Measurements from ENCODE around the gene NKAIN4. TPM values are rescaled to one million over a fixed set of nuclear protein-coding genes. Genes with fewer than 3 reads are reported as not detected.
A peak's percentile ranks its signal among the peaks of the same experiment; 100 is the strongest.

The NKAIN4 gene
- total and polyA plus RNA-seq, 7 experiments from 2014 or later: not detected

- H3K36me3 ChIP-seq (ENCODE audit: control insufficient read depth in 2 of 3, insufficient read depth in 3 of 3, low read length in 3 of 3): peaks cover 0 to 15% (median 0%) of the 10 kb centered on the region in 3 experiments
- no peak overlapping the region for H3K4me3 ChIP-seq (ENCODE audit: low read length)
- Mint-ChIP-seq H3K9me3 (no peaks in the 10 kb centered on the region), H3K4me1 (peaks cover 22 to 35% (median 32%) of the 10 kb centered on the region in 7 donors), H3K4me3 (peak overlapping the region in 3 of 10 donors; percentile 23 to 93 (median 88)), H3K27ac (no peak overlapping the region), H3K27me3 (peaks cover 0 to 6% (median 0%) of the 10 kb centered on the region in 5 donors), H3K36me3 (peaks cover 7 to 18% (median 11%) of the 10 kb centered on the region in 5 donors)
- DNase-seq: no peak
- peaks cover 10 to 28% of the 10 kb centered on the region in 2 donors for H3K4me1 ChIP-seq (ENCODE audit: control insufficient read depth in 2 of 2, insufficient read depth in 2 of 2, low read length in 2 of 2)
- H3K9me3 ChIP-seq (ENCODE audit: control insufficient read depth in 2 of 3, low read length in 3 of 3): no peaks in the 10 kb centered on the region
- no peak overlapping the region for H3K27ac ChIP-seq (ENCODE audit: low read depth, low read length)
- intact Hi-C loops (cut with micrococcal nuclease): loop anchor here (2.0 to 10.0 kb wide), 7 partner anchors 280 to 845 kb away; partner anchors contain the start of genes UCKL1 (in 2 of the 2), GID8 (in 1 of the 2), MRGBP (in 1 of the 2) and RPS21 (in 1 of the 2)
- H3K27me3 ChIP-seq (ENCODE audit: control insufficient read depth in 2 of 2, insufficient read depth in 2 of 2, low read length in 2 of 2): no peaks in the 10 kb centered on the region
- ATAC-seq: no peak
- CTCF ChIA-PET: no interaction called here
- POLR2A ChIA-PET: no interaction called here
These were observed 36.6 kb downstream of the NKAIN4 start for GRCh38 chr20:63217706-63218105.

- H3K4me1 Mint-ChIP-seq: peaks cover 28 to 42% (median 40%) of the 10 kb centered on the region in 7 donors
- H3K9me3 Mint-ChIP-seq: no peaks in the 10 kb centered on the region
- H3K27ac Mint-ChIP-seq: peak overlapping the region; percentile 81 to 96 (median 88)
- Histone ChIP-seq H3K27ac (ENCODE audit: low read depth, low read length) (peak overlapping the region; percentile 91), H3K4me1 (ENCODE audit: control insufficient read depth in 2 of 2, insufficient read depth in 2 of 2, low read length in 2 of 2) (peaks cover 10 to 34% of the 10 kb centered on the region in 2 donors), H3K9me3 (ENCODE audit: control insufficient read depth in 2 of 3, low read length in 3 of 3) (no peaks in the 10 kb centered on the region), H3K27me3 (ENCODE audit: control insufficient read depth in 2 of 2, insufficient read depth in 2 of 2, low read length in 2 of 2) (no peaks in the 10 kb centered on the region), H3K4me3 (ENCODE audit: low read length) (peak overlapping the region; percentile 78), H3K36me3 (ENCODE audit: control insufficient read depth in 2 of 3, insufficient read depth in 3 of 3, low read length in 3 of 3) (peaks cover 0 to 23% (median under 1%) of the 10 kb centered on the region in 3 experiments)
- peaks cover 0 to 6% (median 0%) of the 10 kb centered on the region in 5 donors for H3K27me3 Mint-ChIP-seq
- CTCF ChIA-PET: no interaction called here
- no peak for DNase-seq
- peaks cover 7 to 24% (median 12%) of the 10 kb centered on the region in 5 donors for H3K36me3 Mint-ChIP-seq
- POLR2A ChIA-PET: no interaction called here
- no peak for ATAC-seq
- H3K4me3 Mint-ChIP-seq: peak overlapping the region; percentile 84 to 93 (median 89)
- intact Hi-C loops (cut with micrococcal nuclease): loop anchor here (1.0 to 10.0 kb wide), 9 partner anchors 55 to 846 kb away; partner anchors contain the start of genes ARFGAP1 (in 2 of the 2), UCKL1 (in 2 of the 2), GID8 (in 1 of the 2) and MRGBP (in 1 of the 2)
These were observed 37.3 kb downstream of the NKAIN4 start for GRCh38 chr20:63216849-63217471.

GRCh38 chr20:63216041-63216848 is 38.0 kb downstream of the NKAIN4 start, which contains the start of gene YTHDF1:
TSS of gene YTHDF1 (minus strand) at chr20:63216131. CDS start at chr20:63215892, 239 bp downstream.
- ChIA-PET CTCF (no interaction called here), POLR2A (interaction anchor here (1.0 kb wide), 1 partner anchor 682 kb away, joined by 3 read pairs; no protein-coding TSS in a partner anchor)
- DNase-seq (peak; percentile 93 to 98 (median 96)), ATAC-seq (peak; percentile 97)
- peaks cover 7 to 27% (median 15%) of the 10 kb centered on the region in 5 donors for H3K36me3 Mint-ChIP-seq
- H3K9me3 Mint-ChIP-seq: no peaks in the 10 kb centered on the region
- H3K27me3 Mint-ChIP-seq: peaks cover 0 to 6% (median 0%) of the 10 kb centered on the region in 5 donors
- peak within 1 kb of the TSS; percentile 95 for H3K27ac ChIP-seq (ENCODE audit: low read depth, low read length)
- H3K4me3 ChIP-seq (ENCODE audit: low read length): peak within 1 kb of the TSS; percentile 78
- peaks cover 34 to 49% (median 46%) of the 10 kb centered on the region in 7 donors for H3K4me1 Mint-ChIP-seq
- H3K36me3 ChIP-seq (ENCODE audit: control insufficient read depth in 2 of 3, insufficient read depth in 3 of 3, low read length in 3 of 3): peaks cover 0 to 28% (median 7%) of the 10 kb centered on the region in 3 experiments
- H3K27ac Mint-ChIP-seq: peak within 1 kb of the TSS; percentile 86 to 96 (median 91)
- no peaks in the 10 kb centered on the region for H3K9me3 ChIP-seq (ENCODE audit: control insufficient read depth in 2 of 3, low read length in 3 of 3)
- no peaks in the 10 kb centered on the region for H3K27me3 ChIP-seq (ENCODE audit: control insufficient read depth in 2 of 2, insufficient read depth in 2 of 2, low read length in 2 of 2)
- peak within 1 kb of the TSS; percentile 88 to 97 (median 92) for H3K4me3 Mint-ChIP-seq
- H3K4me1 ChIP-seq (ENCODE audit: control insufficient read depth in 2 of 2, insufficient read depth in 2 of 2, low read length in 2 of 2): peaks cover 10 to 39% of the 10 kb centered on the region in 2 donors
- intact Hi-C loops (cut with micrococcal nuclease): loop anchor here (1.0 to 10.0 kb wide), 9 partner anchors 56 to 847 kb away; partner anchors contain the start of genes ARFGAP1 (in 2 of the 2), UCKL1 (in 2 of the 2), GID8 (in 1 of the 2) and MRGBP (in 1 of the 2)

- ATAC-seq: no peak
- H3K27me3 ChIP-seq (ENCODE audit: control insufficient read depth in 2 of 2, insufficient read depth in 2 of 2, low read length in 2 of 2): no peaks in the 10 kb centered on the region
These were observed 38.9 kb downstream of the NKAIN4 start for GRCh38 chr20:63215101-63216040.

GRCh38 chr20:63214514-63214913 is 39.7 kb downstream of the NKAIN4 start:
- no peaks in the 10 kb centered on the region for H3K9me3 ChIP-seq (ENCODE audit: control insufficient read depth in 2 of 3, low read length in 3 of 3)
- ATAC-seq: no peak
- peaks cover 7 to 33% (median 15%) of the 10 kb centered on the region in 5 donors for H3K36me3 Mint-ChIP-seq
- peaks cover 10 to 42% of the 10 kb centered on the region in 2 donors for H3K4me1 ChIP-seq (ENCODE audit: control insufficient read depth in 2 of 2, insufficient read depth in 2 of 2, low read length in 2 of 2)
- no peaks in the 10 kb centered on the region for H3K27me3 Mint-ChIP-seq
- peak overlapping the region; percentile 95 for H3K27ac ChIP-seq (ENCODE audit: low read depth, low read length)
- CTCF ChIA-PET: interaction anchor here (3.2 kb wide), 1 partner anchor 9 kb away, joined by 20 read pairs; no protein-coding TSS in a partner anchor
- intact Hi-C loops (cut with micrococcal nuclease): loop anchor here in 1 of 2 donors (10.0 kb wide), 1 partner anchor 830 kb away; the partner anchor contains the start of gene RPS21
- DNase-seq: no peak
- H3K4me3 Mint-ChIP-seq: peak overlapping the region; percentile 88 to 97 (median 92)
- POLR2A ChIA-PET: interaction anchor here (0.6 to 1.2 kb wide), 3 partner anchors 16 to 1041 kb away, joined by 3 read pairs; partner anchors contain the start of gene PCMTD2
- H3K27ac Mint-ChIP-seq: peak overlapping the region; percentile 51 to 94 (median 87)
- H3K4me3 ChIP-seq (ENCODE audit: low read length): no peak overlapping the region
- H3K4me1 Mint-ChIP-seq: peaks cover 48 to 66% (median 61%) of the 10 kb centered on the region in 7 donors
- no peaks in the 10 kb centered on the region for H3K27me3 ChIP-seq (ENCODE audit: control insufficient read depth in 2 of 2, insufficient read depth in 2 of 2, low read length in 2 of 2)
- peaks cover 0 to 45% (median 10%) of the 10 kb centered on the region in 3 experiments for H3K36me3 ChIP-seq (ENCODE audit: control insufficient read depth in 2 of 3, insufficient read depth in 3 of 3, low read length in 3 of 3)
- no peaks in the 10 kb centered on the region for H3K9me3 Mint-ChIP-seq

More at GRCh38 chr20:63215101-63216040, 38.9 kb downstream of the NKAIN4 start:
- Histone ChIP-seq H3K4me1 (ENCODE audit: control insufficient read depth in 2 of 2, insufficient read depth in 2 of 2, low read length in 2 of 2) (peaks cover 10 to 42% of the 10 kb centered on the region in 2 donors), H3K27ac (ENCODE audit: low read depth, low read length) (peak overlapping the region; percentile 95), H3K4me3 (ENCODE audit: low read length) (peak overlapping the region; percentile 62), H3K36me3 (ENCODE audit: control insufficient read depth in 2 of 3, insufficient read depth in 3 of 3, low read length in 3 of 3) (peaks cover 0 to 37% (median 10%) of the 10 kb centered on the region in 3 experiments), H3K9me3 (ENCODE audit: control insufficient read depth in 2 of 3, low read length in 3 of 3) (no peaks in the 10 kb centered on the region)
- DNase-seq: peak in 2 of 9 donors; percentile 13 to 45
- Mint-ChIP-seq H3K36me3 (peaks cover 7 to 31% (median 15%) of the 10 kb centered on the region in 5 donors), H3K4me1 (peaks cover 43 to 58% (median 54%) of the 10 kb centered on the region in 7 donors), H3K9me3 (no peaks in the 10 kb centered on the region), H3K27me3 (peaks cover 0 to 6% (median 0%) of the 10 kb centered on the region in 5 donors), H3K4me3 (peak overlapping the region; percentile 88 to 97 (median 92)), H3K27ac (peak overlapping the region; percentile 79 to 94 (median 89))
- ChIA-PET CTCF (interaction anchor here (3.2 kb wide), 1 partner anchor 8 kb away, joined by 20 read pairs; no protein-coding TSS in a partner anchor), POLR2A (interaction anchor here (0.6 to 1.2 kb wide), 4 partner anchors 50 to 1040 kb away, joined by 3 read pairs; partner anchors contain the start of gene PCMTD2)
- intact Hi-C loops (cut with micrococcal nuclease): loop anchor here (1.0 to 10.0 kb wide), 9 partner anchors 57 to 847 kb away; partner anchors contain the start of genes ARFGAP1 (in 2 of the 2), UCKL1 (in 2 of the 2), GID8 (in 1 of the 2) and MRGBP (in 1 of the 2)
